ENCODE data around the gene PRDX2. TPM values are rescaled to one million over a fixed set of nuclear protein-coding genes. Genes with fewer than 3 reads are reported as not detected.

The PRDX2 gene
- polyA plus RNA-seq, 3 donors: 40.0 to 71.5 (median 46.7) TPM

GRCh38 chr19:12767666-12768065 is 33.9 kb downstream of the PRDX2 start:
- intact Hi-C loops (cut with micrococcal nuclease): loop anchor here in 1 of 2 donors (2.0 kb wide), 2 partner anchors 29 to 79 kb away; no protein-coding TSS in a partner anchor
- no peak for TF ChIP-seq CTCF (IDR thresholded peaks at IDR 0.05)
- no peak overlapping the region for H3K4me3 ChIP-seq (replicated peaks in 1 of 3; ENCODE audit: low read depth in 2 of 3, low read length in 3 of 3)
- no peak overlapping the region for H3K9ac ChIP-seq (ENCODE audit: insufficient read depth, low read length, poor library complexity, severe bottlenecking)
- Mint-ChIP-seq H3K36me3 (peaks cover 26 to 50% of the 10 kb centered on the region in 2 donors), H3K27ac (no peak overlapping the region), H3K27me3 (ENCODE audit: low read depth in 3 of 3) (peaks cover 0 to 5% (median 0%) of the 10 kb centered on the region in 3 donors), H3K4me1 (peaks cover 8% of the 10 kb centered on the region), H3K4me3 (no peak overlapping the region), H3K9me3 (peaks cover 0 to 5% (median 0%) of the 10 kb centered on the region in 7 donors)
- DNase-seq: no peak
- no peak overlapping the region for H3K27ac ChIP-seq (ENCODE audit: low read depth in 1 of 2, low read length in 2 of 2)
- H3K79me2 ChIP-seq (ENCODE audit: insufficient read depth, low read length): no peaks in the 10 kb centered on the region
- H3K36me3 ChIP-seq (replicated peaks in 1 of 2; ENCODE audit: control insufficient read depth in 1 of 2, insufficient read depth in 2 of 2, low read length in 2 of 2): no peaks in the 10 kb centered on the region
- H3K9me3 ChIP-seq (replicated peaks in 1 of 2; ENCODE audit: control insufficient read depth in 1 of 2, insufficient read depth in 1 of 2, low read length in 2 of 2): peaks cover 0 to 5% of the 10 kb centered on the region in 2 donors
- 98% methylated on average over 14 of the region's 15 CpGs for WGBS (ENCODE audit: insufficient coverage)
- H3K4me2 ChIP-seq (replicated peaks; ENCODE audit: extremely low read depth, low read length, poor library complexity, severe bottlenecking): no peak overlapping the region
- H3K4me1 ChIP-seq (ENCODE audit: control insufficient read depth in 1 of 2, insufficient read depth in 2 of 2, low read length in 2 of 2): peaks cover 0 to 6% of the 10 kb centered on the region in 2 donors
- no peak overlapping the region for H2AFZ ChIP-seq (ENCODE audit: insufficient read depth, low read depth, low read length, poor library complexity, severe bottlenecking)
- no peaks in the 10 kb centered on the region for H3K27me3 ChIP-seq (ENCODE audit: control insufficient read depth in 2 of 2, insufficient read depth in 2 of 2, low read length in 2 of 2)
- no peaks in the 10 kb centered on the region for H4K20me1 ChIP-seq (ENCODE audit: insufficient read depth, low read length)

- no peak for DNase-seq
- H3K27me3 ChIP-seq (ENCODE audit: control insufficient read depth in 2 of 2, insufficient read depth in 2 of 2, low read length in 2 of 2): no peaks in the 10 kb centered on the region
- peaks cover 0 to 5% of the 10 kb centered on the region in 2 donors for H3K9me3 ChIP-seq (replicated peaks in 1 of 2; ENCODE audit: control insufficient read depth in 1 of 2, insufficient read depth in 1 of 2, low read length in 2 of 2)
- H4K20me1 ChIP-seq (ENCODE audit: insufficient read depth, low read length): no peaks in the 10 kb centered on the region
- no peak overlapping the region for H3K9ac ChIP-seq (ENCODE audit: insufficient read depth, low read length, poor library complexity, severe bottlenecking)
- H3K4me3 Mint-ChIP-seq: no peak overlapping the region
- 100% methylated on average over 11 of the region's 11 CpGs for WGBS (ENCODE audit: insufficient coverage)
- H3K4me1 Mint-ChIP-seq: peaks cover 8% of the 10 kb centered on the region
- H3K27ac Mint-ChIP-seq: peak overlapping the region in 1 of 7 donors; percentile 45
- no peak overlapping the region for H3K4me3 ChIP-seq (replicated peaks in 1 of 3; ENCODE audit: low read depth in 2 of 3, low read length in 3 of 3)
- peaks cover 0 to 3% (median 0%) of the 10 kb centered on the region in 3 donors for H3K27me3 Mint-ChIP-seq (ENCODE audit: low read depth in 3 of 3)
- intact Hi-C loops (cut with micrococcal nuclease): loop anchor here in 1 of 2 donors (2.0 kb wide), 2 partner anchors 30 to 80 kb away; no protein-coding TSS in a partner anchor
- no peak overlapping the region for H3K4me2 ChIP-seq (replicated peaks; ENCODE audit: extremely low read depth, low read length, poor library complexity, severe bottlenecking)
- H3K27ac ChIP-seq (ENCODE audit: low read depth in 1 of 2, low read length in 2 of 2): no peak overlapping the region
- peaks cover 0 to 6% of the 10 kb centered on the region in 2 donors for H3K4me1 ChIP-seq (ENCODE audit: control insufficient read depth in 1 of 2, insufficient read depth in 2 of 2, low read length in 2 of 2)
- peaks cover 0 to 5% (median 0%) of the 10 kb centered on the region in 7 donors for H3K9me3 Mint-ChIP-seq
- H2AFZ ChIP-seq (ENCODE audit: insufficient read depth, low read depth, low read length, poor library complexity, severe bottlenecking): no peak overlapping the region
- H3K79me2 ChIP-seq (ENCODE audit: insufficient read depth, low read length): no peaks in the 10 kb centered on the region
- H3K36me3 ChIP-seq (replicated peaks in 1 of 2; ENCODE audit: control insufficient read depth in 1 of 2, insufficient read depth in 2 of 2, low read length in 2 of 2): no peaks in the 10 kb centered on the region
- peaks cover 28 to 54% of the 10 kb centered on the region in 2 donors for H3K36me3 Mint-ChIP-seq
- TF ChIP-seq CTCF (IDR thresholded peaks at IDR 0.05): no peak
These were observed 34.5 kb downstream of the PRDX2 start for GRCh38 chr19:12767150-12767549.

All from CD14-positive monocyte (primary cell).